Measurements from ENCODE around the gene BCO2. TPM values are rescaled to one million over a fixed set of nuclear protein-coding genes. Genes with fewer than 3 reads are reported as not detected.

Gene BCO2
- 1 to 10 TPM; 1.0 to 1.4 TPM for total RNA-seq

- H3K27me3 Mint-ChIP-seq: peaks cover 26% of the 10 kb centered on the region
- peak within 1 kb of the TSS; percentile 52 for H3K4me3 Mint-ChIP-seq
- peaks cover 10% of the 10 kb centered on the region for H3K4me1 Mint-ChIP-seq
- H3K27ac Mint-ChIP-seq: no peak within 1 kb of the TSS
- H3K9me3 Mint-ChIP-seq: no peaks in the 10 kb centered on the region
- ChIA-PET POLR2A (no interaction called here), CTCF (interaction anchor here (0.6 to 2.1 kb wide), 5 partner anchors 9 to 243 kb away, joined by 3 to 11 read pairs (median 5); partner anchors contain the start of gene TEX12)
- H3K36me3 Mint-ChIP-seq (ENCODE audit: low read depth): no peaks in the 10 kb centered on the region
- DNase-seq: peak; percentile 41
Observed at GRCh38 chr11:112174789-112175598, at the start of gene BCO2. Gene BCO2 (plus strand): TSS chr11:112175512. CDS start chr11:112175602, 90 bp downstream.

- Mint-ChIP-seq H3K4me3 (no peak overlapping the region), H3K27ac (no peak overlapping the region), H3K27me3 (no peaks in the 10 kb centered on the region), H3K36me3 (ENCODE audit: low read depth) (no peaks in the 10 kb centered on the region), H3K9me3 (no peaks in the 10 kb centered on the region), H3K4me1 (peaks cover 8% of the 10 kb centered on the region)
- DNase-seq: no peak
- CTCF ChIA-PET: no interaction called here
- POLR2A ChIA-PET: no interaction called here
Observed at GRCh38 chr11:112127056-112127455, 48.3 kb upstream of the BCO2 start.

- H3K27me3 Mint-ChIP-seq: no peaks in the 10 kb centered on the region
- peaks cover 12% of the 10 kb centered on the region for H3K4me1 Mint-ChIP-seq
- ChIA-PET POLR2A (interaction anchor here (0.7 to 1.0 kb wide), 2 partner anchors 10 to 240 kb away, joined by 3 read pairs; no protein-coding TSS in a partner anchor), CTCF (no interaction called here)
- H3K4me3 Mint-ChIP-seq: no peak overlapping the region
- no peaks in the 10 kb centered on the region for H3K36me3 Mint-ChIP-seq (ENCODE audit: low read depth)
- no peaks in the 10 kb centered on the region for H3K9me3 Mint-ChIP-seq
- no peak for DNase-seq
- H3K27ac Mint-ChIP-seq: no peak overlapping the region
Observed at GRCh38 chr11:112128483-112129121, 46.7 kb upstream of the BCO2 start.

GRCh38 chr11:112129656-112130055, 45.7 kb upstream of the BCO2 start:
- H3K9me3 Mint-ChIP-seq: no peaks in the 10 kb centered on the region
- H3K27me3 Mint-ChIP-seq: no peaks in the 10 kb centered on the region
- H3K4me3 Mint-ChIP-seq: no peak overlapping the region
- no peaks in the 10 kb centered on the region for H3K36me3 Mint-ChIP-seq (ENCODE audit: low read depth)
- peaks cover 12% of the 10 kb centered on the region for H3K4me1 Mint-ChIP-seq
- POLR2A ChIA-PET: no interaction called here
- DNase-seq: no peak
- H3K27ac Mint-ChIP-seq: no peak overlapping the region
- CTCF ChIA-PET: interaction anchor here (0.9 kb wide), 1 partner anchor 11 kb away, joined by 4 read pairs; no protein-coding TSS in a partner anchor

- Mint-ChIP-seq H3K27ac (no peak overlapping the region), H3K9me3 (no peaks in the 10 kb centered on the region), H3K4me3 (no peak overlapping the region), H3K4me1 (peaks cover 12% of the 10 kb centered on the region), H3K36me3 (ENCODE audit: low read depth) (no peaks in the 10 kb centered on the region), H3K27me3 (no peaks in the 10 kb centered on the region)
- no peak for DNase-seq
- POLR2A ChIA-PET: no interaction called here
- CTCF ChIA-PET: no interaction called here
Observed at GRCh38 chr11:112132737-112133136, 42.6 kb upstream of the BCO2 start.

GRCh38 chr11:112134473-112134872, 40.8 kb upstream of the BCO2 start:
- Mint-ChIP-seq H3K4me1 (peaks cover 12% of the 10 kb centered on the region), H3K27ac (no peak overlapping the region), H3K4me3 (no peak overlapping the region), H3K9me3 (no peaks in the 10 kb centered on the region), H3K36me3 (ENCODE audit: low read depth) (no peaks in the 10 kb centered on the region), H3K27me3 (no peaks in the 10 kb centered on the region)
- POLR2A ChIA-PET: no interaction called here
- CTCF ChIA-PET: no interaction called here
- DNase-seq: no peak

- Mint-ChIP-seq H3K4me1 (no peaks in the 10 kb centered on the region), H3K9me3 (peaks cover 2% of the 10 kb centered on the region), H3K4me3 (no peak overlapping the region), H3K36me3 (ENCODE audit: low read depth) (no peaks in the 10 kb centered on the region), H3K27me3 (peaks cover 1% of the 10 kb centered on the region), H3K27ac (no peak overlapping the region)
- CTCF ChIA-PET: interaction anchor here (1.1 kb wide), 1 partner anchor 29 kb away, joined by 3 read pairs; no protein-coding TSS in a partner anchor
- DNase-seq: no peak
- POLR2A ChIA-PET: no interaction called here
Observed at GRCh38 chr11:112143597-112143996, 31.7 kb upstream of the BCO2 start.

- H3K9me3 Mint-ChIP-seq: no peaks in the 10 kb centered on the region
- H3K4me1 Mint-ChIP-seq: no peaks in the 10 kb centered on the region
- H3K27ac Mint-ChIP-seq: no peak overlapping the region
- H3K4me3 Mint-ChIP-seq: no peak overlapping the region
- no peaks in the 10 kb centered on the region for H3K36me3 Mint-ChIP-seq (ENCODE audit: low read depth)
- H3K27me3 Mint-ChIP-seq: no peaks in the 10 kb centered on the region
- ChIA-PET CTCF (no interaction called here), POLR2A (no interaction called here)
- no peak for DNase-seq
Observed at GRCh38 chr11:112150517-112150916, 24.8 kb upstream of the BCO2 start.

- Mint-ChIP-seq H3K9me3 (no peaks in the 10 kb centered on the region), H3K27ac (no peak overlapping the region), H3K27me3 (peaks cover 1% of the 10 kb centered on the region), H3K36me3 (ENCODE audit: low read depth) (no peaks in the 10 kb centered on the region), H3K4me1 (peaks cover 2% of the 10 kb centered on the region), H3K4me3 (no peak overlapping the region)
- DNase-seq: no peak
- POLR2A ChIA-PET: no interaction called here
- CTCF ChIA-PET: interaction anchor here (1.5 to 2.3 kb wide), 3 partner anchors 16 to 42 kb away, joined by 3 to 9 read pairs (median 3); no protein-coding TSS in a partner anchor
Observed at GRCh38 chr11:112156153-112156955, 19.0 kb upstream of the BCO2 start.

- Mint-ChIP-seq H3K27ac (no peak overlapping the region), H3K36me3 (ENCODE audit: low read depth) (no peaks in the 10 kb centered on the region), H3K27me3 (peaks cover 3% of the 10 kb centered on the region), H3K9me3 (no peaks in the 10 kb centered on the region), H3K4me1 (peaks cover 2% of the 10 kb centered on the region), H3K4me3 (no peak overlapping the region)
- ChIA-PET CTCF (interaction anchor here (0.5 to 2.3 kb wide), 5 partner anchors 15 to 75 kb away, joined by 3 to 9 read pairs (median 3); no protein-coding TSS in a partner anchor), POLR2A (no interaction called here)
- no peak for DNase-seq
Observed at GRCh38 chr11:112156956-112157766, 18.2 kb upstream of the BCO2 start.

GRCh38 chr11:112159098-112160065, 15.9 kb upstream of the BCO2 start:
- POLR2A ChIA-PET: no interaction called here
- H3K4me3 Mint-ChIP-seq: no peak overlapping the region
- H3K27ac Mint-ChIP-seq: no peak overlapping the region
- H3K4me1 Mint-ChIP-seq: peaks cover 2% of the 10 kb centered on the region
- CTCF ChIA-PET: interaction anchor here (0.9 kb wide), 1 partner anchor 46 kb away, joined by 4 read pairs; no protein-coding TSS in a partner anchor
- peaks cover 17% of the 10 kb centered on the region for H3K27me3 Mint-ChIP-seq
- no peaks in the 10 kb centered on the region for H3K36me3 Mint-ChIP-seq (ENCODE audit: low read depth)
- H3K9me3 Mint-ChIP-seq: no peaks in the 10 kb centered on the region
- DNase-seq: no peak

Measured in activated CD4-positive, alpha-beta memory T cell treated with anti-CD3 and anti-CD28 coated beads, Interleukin-2, amount 10 ng/mL, durations not matched to agents 7 days and 5 days (primary cell).